H1 (cell line): ENCODE measurements around the gene CNOT9. TPM values are rescaled to one million over a fixed set of nuclear protein-coding genes. Genes with fewer than 3 reads are reported as not detected.

ENCODE experiments used
- BACH1 ChIP-seq: IDR thresholded peaks from 2 replicates; pipeline ENCODE4 v1.6.1; 2012; ENCODE audit warnings: low read length, improper control_type of control experiment
- BCL11A ChIP-seq, 2 experiments: IDR thresholded peaks; one replicate each; pipeline ENCODE4 v1.6.1; 2011; ENCODE audit warnings: low read depth in 2 of 2, low read length in 2 of 2, mild to moderate bottlenecking in 2 of 2
- FOSL1 ChIP-seq: IDR thresholded peaks from 2 replicates; pipeline ENCODE4 v1.6.1; 2011; ENCODE audit warnings: mild to moderate bottlenecking, low read depth, low read length, moderate library complexity; ENCODE audit not compliant: insufficient read depth
- TBP ChIP-seq: IDR thresholded peaks from 2 replicates; pipeline ENCODE4 v1.6.1; 2011; ENCODE audit warnings: low read depth, low read length, improper control_type of control experiment
- polyA plus RNA-seq, 7 experiments: library from polyadenylated mRNA; depleted of rRNA in 3 of 7; stranded (reverse) in 5 of 7; unstranded in 2 of 7; fragments of >200 nt in 5 of 7; fragments of 200-250 nt in 2 of 7; gene quantifications; 1 replicate in 5 of 7; 2 replicates in 1 of 7; 4 replicates in 1 of 7; pipeline versions ENCODE4 v1.2.1 to v1.2.3, GENCODE V29; 2011 to 2013; ENCODE audit warnings: missing spikeins in 2 of 7, mixed read lengths in 2 of 7
- total RNA-seq: library from RNA; stranded (reverse); fragmentation: NEBNext Ultra II Directional; extraction: Animal tissue kit (Norgen Biotek cat#: 25700); gene quantifications from 2 replicates; pipeline ENCODE4 v1.2.1, GENCODE V29; 2021
- TF ChIP-seq, protein P1 (sequence below): IDR thresholded peaks from 2 replicates; pipeline ENCODE4 v1.6.1; 2012; ENCODE audit warnings: low read length, inconsistent platforms

The CNOT9 gene
- total and polyA plus RNA-seq, 2 of the 8 experiments (the other 6 are each of a cell fraction or from before 2014, with no cell fraction given), result 79.3 to 81.2 TPM

DNA sequence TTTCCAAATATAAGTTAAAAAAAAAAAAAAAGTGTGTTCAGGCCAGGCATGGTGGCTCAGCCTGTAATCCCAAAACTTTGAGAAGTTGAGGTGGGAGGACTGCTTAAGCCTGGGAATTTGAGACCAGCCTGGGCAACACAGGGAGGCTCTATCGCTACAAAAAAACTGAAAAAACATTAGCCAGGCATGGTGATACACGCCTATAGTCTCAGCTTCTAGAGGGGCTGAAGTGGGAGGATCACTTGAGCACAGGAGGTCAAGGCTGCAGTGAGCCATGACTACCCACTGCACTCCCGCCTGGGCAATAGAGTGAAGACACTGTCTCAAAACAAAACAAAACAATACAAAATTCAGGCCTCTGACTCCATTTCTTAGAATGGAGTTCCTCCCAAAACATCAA is 9.7 kb upstream of the CNOT9 start (continued):
- TF ChIP-seq, protein P1, sequence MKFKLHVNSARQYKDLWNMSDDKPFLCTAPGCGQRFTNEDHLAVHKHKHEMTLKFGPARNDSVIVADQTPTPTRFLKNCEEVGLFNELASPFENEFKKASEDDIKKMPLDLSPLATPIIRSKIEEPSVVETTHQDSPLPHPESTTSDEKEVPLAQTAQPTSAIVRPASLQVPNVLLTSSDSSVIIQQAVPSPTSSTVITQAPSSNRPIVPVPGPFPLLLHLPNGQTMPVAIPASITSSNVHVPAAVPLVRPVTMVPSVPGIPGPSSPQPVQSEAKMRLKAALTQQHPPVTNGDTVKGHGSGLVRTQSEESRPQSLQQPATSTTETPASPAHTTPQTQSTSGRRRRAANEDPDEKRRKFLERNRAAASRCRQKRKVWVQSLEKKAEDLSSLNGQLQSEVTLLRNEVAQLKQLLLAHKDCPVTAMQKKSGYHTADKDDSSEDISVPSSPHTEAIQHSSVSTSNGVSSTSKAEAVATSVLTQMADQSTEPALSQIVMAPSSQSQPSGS, result no peak
- no peak for TF ChIP-seq TBP
- no peak for TF ChIP-seq BCL11A (IDR thresholded peaks at IDR 0.05; ENCODE audit: low read depth in 2 of 2, low read length in 2 of 2)
- no peak for TF ChIP-seq BACH1
- TF ChIP-seq FOSL1, result no peak
- TF ChIP-seq, all 59 proteins: peak for 0
